Spinal cord (tissue), 10 donors: Measurements from ENCODE around the gene CERS5. TPM values are rescaled to one million over a fixed set of nuclear protein-coding genes. Genes with fewer than 3 reads are reported as not detected.

ENCODE experiments used
- DNase-seq, 6 donors: peaks; one replicate each; pipeline versions ENCODE4 v3.0.0 to v3.0.0-alpha.2; 2013 to 2015; ENCODE audit warnings: low spot score in 6 of 6, low read depth in 4 of 6
- H3K27ac ChIP-seq: one replicate; pipeline ENCODE4 v1.5.1; 2013; ENCODE audit warnings: low read depth, low read length, control low read depth
- H3K27me3 ChIP-seq: one replicate; pipeline ENCODE4 v1.6.1; 2013; ENCODE audit warnings: low read length; ENCODE audit not compliant: control insufficient read depth, insufficient read depth
- H3K36me3 ChIP-seq: one replicate; pipeline ENCODE4 v1.6.1; 2013; ENCODE audit warnings: low read length; ENCODE audit not compliant: control insufficient read depth, insufficient read depth
- H3K4me1 ChIP-seq: one replicate; pipeline ENCODE4 v1.6.1; 2013; ENCODE audit warnings: low read length; ENCODE audit not compliant: control insufficient read depth, insufficient read depth
- H3K4me3 ChIP-seq: one replicate; pipeline ENCODE4 v1.5.1; 2013; ENCODE audit warnings: low read depth, low read length, control low read depth
- H3K9me3 ChIP-seq: one replicate; pipeline ENCODE4 v1.6.1; 2013; ENCODE audit warnings: low read length; ENCODE audit not compliant: control insufficient read depth, insufficient read depth
- WGBS: methylation state at CpG from one replicate; pipeline ENCODE4 v1.1.5; 2013; ENCODE audit warnings: missing lambda C conversion rate; ENCODE audit not compliant: insufficient coverage; 5-methylcytosine and 5-hydroxymethylcytosine counted together
- polyA plus RNA-seq, 2 donors: library from polyadenylated mRNA; unstranded; fragments of 120-200 nt; gene quantifications; one replicate each; pipeline ENCODE4 v1.2.1, GENCODE V29; 2013; ENCODE audit not compliant: insufficient read length in 2 of 2
- total RNA-seq, 2 donors: library from RNA; depleted of rRNA in 1 of 2; stranded (reverse); fragments of 120-200 nt in 1 of 2; fragments of >200 nt in 1 of 2; gene quantifications; one replicate each; pipeline versions ENCODE4 v1.2.3 to v1.2.4, GENCODE V29; 2013 to 2014
- donor health status: healthy.

Gene CERS5
- total and polyA plus RNA-seq, 4 donors = 74.9 to 122 (median 93.8) TPM

DNA sequence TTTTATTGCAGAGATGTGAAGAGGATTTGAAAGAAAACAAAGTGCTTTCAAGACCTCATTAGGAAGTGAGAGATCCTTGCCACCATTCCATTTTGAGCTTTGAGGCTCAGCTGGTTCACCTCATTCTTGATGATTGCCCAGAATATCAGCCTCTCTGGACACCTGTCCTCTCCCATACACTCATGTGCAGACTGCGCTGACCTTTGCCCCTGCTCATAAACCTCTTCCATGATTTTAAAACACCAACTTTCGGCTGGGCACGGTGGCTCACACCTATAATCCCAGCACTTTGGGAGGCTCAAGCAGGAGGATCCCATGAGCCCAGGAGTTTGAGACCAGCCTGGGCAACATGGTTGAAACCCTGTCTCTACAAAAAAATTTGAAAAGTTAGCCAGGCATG is 46.2 kb downstream of the CERS5 start:
- Histone ChIP-seq H3K4me3 (no peak overlapping the region), H3K36me3 (peaks cover 24% of the 10 kb centered on the region), H3K27ac (no peak overlapping the region), H3K27me3 (no peaks in the 10 kb centered on the region), H3K4me1 (no peaks in the 10 kb centered on the region), H3K9me3 (no peaks in the 10 kb centered on the region)
- WGBS = 96% methylated on average over 3 of the region's 3 CpGs
- DNase-seq = no peak

GRCh38 chr12:50120521-50120920 is 46.6 kb downstream of the CERS5 start:
- Histone ChIP-seq H3K27ac (no peak overlapping the region), H3K4me1 (no peaks in the 10 kb centered on the region), H3K4me3 (no peak overlapping the region), H3K36me3 (peaks cover 28% of the 10 kb centered on the region), H3K27me3 (no peaks in the 10 kb centered on the region), H3K9me3 (no peaks in the 10 kb centered on the region)
- WGBS = 93% methylated on average over 3 of the region's 3 CpGs
- DNase-seq = no peak

- Histone ChIP-seq H3K9me3 (no peaks in the 10 kb centered on the region), H3K4me1 (no peaks in the 10 kb centered on the region), H3K36me3 (peaks cover 37% of the 10 kb centered on the region), H3K27me3 (no peaks in the 10 kb centered on the region), H3K4me3 (no peak overlapping the region), H3K27ac (no peak overlapping the region)
- DNase-seq = no peak
- WGBS = no CpG with 5 or more reads among the region's 2 CpGs
Observed at GRCh38 chr12:50119387-50119786, 47.8 kb downstream of the CERS5 start.

- H3K27me3 ChIP-seq = no peaks in the 10 kb centered on the region
- no peak overlapping the region for H3K4me3 ChIP-seq
- peaks cover 17% of the 10 kb centered on the region for H3K4me1 ChIP-seq
- peaks cover 39% of the 10 kb centered on the region for H3K36me3 ChIP-seq
- WGBS = 89% methylated on average over 3 of the region's 6 CpGs
- no peak for DNase-seq
- no peaks in the 10 kb centered on the region for H3K9me3 ChIP-seq
- no peak overlapping the region for H3K27ac ChIP-seq
Observed at GRCh38 chr12:50117057-50117622, 50.0 kb downstream of the CERS5 start.

GRCh38 chr12:50112456-50113218 is 54.5 kb downstream of the CERS5 start:
- Histone ChIP-seq H3K4me1 (peaks cover 41% of the 10 kb centered on the region), H3K27ac (peak overlapping the region; percentile 97), H3K9me3 (no peaks in the 10 kb centered on the region), H3K36me3 (peaks cover 26% of the 10 kb centered on the region), H3K27me3 (no peaks in the 10 kb centered on the region), H3K4me3 (peak overlapping the region; percentile 99)
- DNase-seq = no peak
- WGBS = 0% methylated on average over 12 of the region's 26 CpGs

- H3K4me3 ChIP-seq = peak within 1 kb of the TSS; percentile 99
- H3K9me3 ChIP-seq = no peaks in the 10 kb centered on the region
- peak; percentile 97 to 100 (median 99) for DNase-seq
- under 1% methylated on average over 59 of the region's 59 CpGs for WGBS
- peaks cover 43% of the 10 kb centered on the region for H3K4me1 ChIP-seq
- H3K27me3 ChIP-seq = no peaks in the 10 kb centered on the region
- H3K36me3 ChIP-seq = peaks cover 18% of the 10 kb centered on the region
- H3K27ac ChIP-seq = peak within 1 kb of the TSS; percentile 97
Observed at GRCh38 chr12:50111693-50112455, 55.3 kb downstream of the CERS5 start, which contains the start of gene COX14. TSS of gene COX14 (plus strand) at chr12:50112236. CDS start at chr12:50120044, 7,808 bp downstream.

GRCh38 chr12:50111395-50111692 is 55.8 kb downstream of the CERS5 start:
- Histone ChIP-seq H3K9me3 (no peaks in the 10 kb centered on the region), H3K27ac (peak overlapping the region; percentile 67), H3K4me3 (peak overlapping the region; percentile 99), H3K27me3 (no peaks in the 10 kb centered on the region), H3K4me1 (peaks cover 49% of the 10 kb centered on the region), H3K36me3 (peaks cover 18% of the 10 kb centered on the region)
- 2% methylated on average over 19 of the region's 19 CpGs for WGBS
- no peak for DNase-seq

DNA sequence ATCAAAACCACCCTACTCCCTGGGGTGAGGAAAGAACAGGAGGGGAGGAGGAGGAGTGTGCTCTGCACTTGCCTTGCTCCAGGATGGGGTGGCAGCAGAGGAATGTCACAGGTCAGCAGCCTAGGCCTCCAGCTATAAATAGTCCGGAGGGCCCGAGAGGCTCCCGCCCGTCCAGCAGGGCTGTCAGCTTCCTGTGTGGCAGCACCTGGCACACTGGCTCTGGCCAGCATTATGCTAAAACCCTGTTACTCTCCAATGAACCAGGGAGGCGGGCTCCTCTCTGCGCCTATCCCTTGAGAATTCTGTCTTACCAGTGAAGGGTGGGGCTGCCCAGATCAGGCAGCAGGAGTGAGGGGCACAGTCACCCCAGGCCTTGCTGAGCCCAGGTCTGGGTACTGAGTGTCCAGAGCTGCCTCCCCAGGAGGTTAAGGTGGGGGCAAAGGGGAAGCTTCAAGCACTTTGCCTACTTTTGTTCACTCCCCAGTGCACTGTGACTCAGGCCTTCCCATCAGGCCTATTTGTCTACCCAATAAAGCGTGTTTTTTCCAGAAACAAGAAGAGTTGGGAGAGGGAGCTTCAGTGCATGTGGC is 56.3 kb downstream of the CERS5 start:
- H3K36me3 ChIP-seq = peaks cover 14% of the 10 kb centered on the region
- no peaks in the 10 kb centered on the region for H3K27me3 ChIP-seq
- peak overlapping the region; percentile 67 for H3K27ac ChIP-seq
- no peaks in the 10 kb centered on the region for H3K9me3 ChIP-seq
- peak in 1 of 6 donors; percentile 21 for DNase-seq
- WGBS = 50% methylated on average over 1 of the region's 7 CpGs
- H3K4me3 ChIP-seq = no peak overlapping the region
- peaks cover 54% of the 10 kb centered on the region for H3K4me1 ChIP-seq

DNA sequence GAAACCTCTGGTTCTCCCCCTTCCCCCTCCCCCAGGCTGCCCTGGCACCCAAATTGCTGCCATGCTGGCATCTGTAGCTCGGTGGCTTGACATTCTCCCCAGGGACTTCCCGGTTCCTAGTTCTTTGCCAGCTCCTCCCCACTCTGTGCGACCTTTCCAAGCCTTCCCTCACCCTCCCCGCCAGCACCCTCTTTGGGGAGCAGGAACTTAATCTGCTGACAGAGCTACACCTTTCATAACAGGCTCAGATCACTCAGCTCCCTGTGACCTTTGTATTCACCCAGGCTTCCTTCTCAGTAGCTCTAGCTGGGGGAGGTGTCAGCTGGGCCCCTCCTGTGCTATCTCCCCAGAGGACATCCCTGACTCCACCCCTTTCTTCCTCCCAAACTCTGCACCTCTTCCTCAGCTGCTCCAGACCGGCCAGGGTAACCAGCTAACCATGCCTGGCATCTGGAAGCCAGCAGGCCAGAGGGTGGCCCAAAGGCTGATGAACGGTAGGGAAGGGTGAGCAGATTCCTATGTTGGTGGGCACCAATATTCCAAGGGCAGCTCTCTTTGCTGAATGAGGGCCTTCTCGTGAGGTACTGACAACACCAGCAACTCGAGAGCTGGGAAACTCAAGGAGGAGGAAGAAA is 56.9 kb downstream of the CERS5 start:
- H3K4me3 ChIP-seq = no peak overlapping the region
- H3K9me3 ChIP-seq = no peaks in the 10 kb centered on the region
- H3K36me3 ChIP-seq = peaks cover 7% of the 10 kb centered on the region
- H3K4me1 ChIP-seq = peaks cover 60% of the 10 kb centered on the region
- peak in 1 of 6 donors; percentile 39 for DNase-seq
- WGBS = 46% methylated on average over 5 of the region's 8 CpGs
- H3K27ac ChIP-seq = peak overlapping the region; percentile 67
- no peaks in the 10 kb centered on the region for H3K27me3 ChIP-seq
